IPS DF 4.7 (cell line): Measurements from ENCODE around the gene CDKN2B.

ENCODE experiments used
- DNase-seq: peaks from one replicate; pipeline ENCODE4 v3.0.0-alpha.2; 2013; ENCODE audit warnings: low spot score; ENCODE audit errors: extremely low read depth

Gene CDKN2B

GRCh38 chr9:22035591-22036011 is 26.5 kb upstream of the CDKN2B start:
- no peak for DNase-seq

- no peak for DNase-seq
Observed at GRCh38 chr9:22033012-22033630, 24.0 kb upstream of the CDKN2B start.

- DNase-seq, result no peak
Observed at GRCh38 chr9:22031655-22032411, 22.7 kb upstream of the CDKN2B start.

- DNase-seq, result no peak
Observed at GRCh38 chr9:22030101-22030598, 21.0 kb upstream of the CDKN2B start.

GRCh38 chr9:22029231-22029630 is 20.1 kb upstream of the CDKN2B start:
- DNase-seq, result no peak

GRCh38 chr9:22028394-22028793 is 19.3 kb upstream of the CDKN2B start:
- DNase-seq, result no peak

- DNase-seq, result no peak
Observed at GRCh38 chr9:22026696-22027095, 17.6 kb upstream of the CDKN2B start.

- DNase-seq, result no peak
Observed at GRCh38 chr9:22022396-22022795, 13.3 kb upstream of the CDKN2B start.

GRCh38 chr9:22010866-22011625 is 1.9 kb upstream of the CDKN2B start:
- DNase-seq, result no peak

GRCh38 chr9:22009506-22009867 is 382 bp upstream of the CDKN2B start:
- DNase-seq, result no peak

GRCh38 chr9:22008384-22008716 is 755 bp downstream of the CDKN2B start:
- DNase-seq, result no peak

- no peak for DNase-seq
Observed at GRCh38 chr9:22005702-22006606, 3.2 kb downstream of the CDKN2B start.

GRCh38 chr9:22005021-22005701 is 3.9 kb downstream of the CDKN2B start:
- DNase-seq, result no peak

GRCh38 chr9:22002038-22002437 is 7.1 kb downstream of the CDKN2B start:
- DNase-seq, result no peak

GRCh38 chr9:21998026-21998425 is 11.1 kb downstream of the CDKN2B start:
- no peak for DNase-seq

GRCh38 chr9:21997480-21997879 is 11.6 kb downstream of the CDKN2B start:
- DNase-seq, result no peak

GRCh38 chr9:21996858-21997257 is 12.2 kb downstream of the CDKN2B start:
- no peak for DNase-seq

GRCh38 chr9:21996438-21996837 is 12.7 kb downstream of the CDKN2B start:
- DNase-seq, result no peak

GRCh38 chr9:21995666-21996398 is 13.3 kb downstream of the CDKN2B start:
- no peak for DNase-seq
